GM19025 (cell line): Measurements from ENCODE around the gene CIAO3.
"Not testable (repeated sequence)": the region's sequence is repeated elsewhere in the genome, so short reads cannot be mapped to it uniquely, and the experiment has no call there.

Experiments used
- ATAC-seq: cut with Tn5 transposase; IDR thresholded peaks from one replicate; pipeline ENCODE4 v1.9.1; 2021; ENCODE audit warnings: mild to moderate bottlenecking, low read depth, moderate library complexity; ENCODE audit not compliant: unreplicated experiment

CIAO3 gene

DNA sequence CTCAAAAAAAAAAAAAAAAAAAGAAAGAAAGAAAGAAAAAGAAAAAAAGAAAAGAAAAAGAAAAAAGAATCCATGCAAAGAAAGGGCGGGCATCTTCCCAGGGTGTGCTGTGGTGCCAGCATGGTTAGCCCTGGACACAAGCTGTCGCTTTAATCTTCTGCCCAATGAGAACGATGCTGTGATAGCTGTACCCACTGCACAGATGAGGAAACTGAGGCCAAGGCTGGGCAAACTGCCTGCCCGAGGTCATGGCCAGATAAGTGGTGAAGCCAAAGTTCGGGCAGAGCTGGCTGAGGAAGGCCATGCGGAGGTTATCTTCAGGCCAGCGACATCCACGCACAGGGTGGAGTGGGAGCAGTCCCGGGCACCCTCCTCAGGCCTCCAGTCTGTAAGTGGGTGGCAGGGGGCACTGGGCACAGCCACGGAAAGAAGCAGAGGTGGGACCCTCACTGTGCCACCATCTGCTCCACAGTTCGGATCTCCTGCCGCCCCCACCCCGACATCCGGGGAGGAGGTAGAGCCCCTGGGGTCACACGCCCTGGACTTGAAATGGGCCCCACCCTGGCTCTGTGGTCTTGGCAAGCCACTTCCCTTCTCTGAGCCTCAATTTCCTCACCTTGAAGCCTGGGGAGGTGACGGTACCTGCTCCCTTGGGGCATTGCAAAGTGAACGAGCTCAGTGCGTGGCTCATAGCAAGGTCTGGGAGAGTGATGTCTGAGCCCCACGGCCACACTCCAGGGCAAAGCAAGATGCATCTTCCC, 41.7 kb downstream of the CIAO3 start:
- no peak for ATAC-seq

DNA sequence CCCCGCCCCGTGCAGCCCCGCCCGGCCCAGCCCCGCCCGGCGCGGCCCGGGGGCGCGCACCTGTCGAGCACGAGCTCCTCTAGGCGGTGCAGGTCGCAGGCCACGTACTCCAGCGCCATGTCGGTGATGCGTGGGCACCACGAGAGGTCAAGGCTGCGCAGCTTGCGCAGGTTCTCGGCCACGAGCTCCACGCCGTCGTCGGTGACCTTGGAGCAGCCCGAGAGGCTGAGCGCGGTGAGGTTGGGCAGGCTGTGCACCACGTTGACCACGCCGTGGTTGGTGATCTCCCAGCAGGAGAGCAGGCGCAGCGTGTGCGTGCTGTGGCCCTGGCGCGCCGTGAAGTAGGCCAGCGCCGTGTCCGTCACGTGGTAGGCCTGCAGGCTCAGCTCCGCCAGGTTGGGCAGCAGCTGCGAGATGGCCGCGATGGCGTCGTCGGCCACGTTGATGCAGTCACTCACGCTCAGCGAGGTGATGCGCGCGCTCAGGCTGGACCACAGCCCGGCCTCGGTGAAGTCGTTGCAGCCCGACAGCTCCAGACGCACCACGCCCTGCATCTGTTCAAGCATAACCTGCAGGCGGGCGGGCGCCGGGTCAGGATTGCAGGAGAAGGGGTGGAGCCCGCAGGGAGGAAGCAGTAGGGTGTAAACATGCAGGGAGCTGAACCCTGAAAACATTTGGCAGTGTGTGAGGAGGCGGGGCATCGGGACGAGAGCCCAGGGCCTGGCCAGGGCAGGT, 45.3 kb downstream of the CIAO3 start:
- ATAC-seq = no peak

DNA sequence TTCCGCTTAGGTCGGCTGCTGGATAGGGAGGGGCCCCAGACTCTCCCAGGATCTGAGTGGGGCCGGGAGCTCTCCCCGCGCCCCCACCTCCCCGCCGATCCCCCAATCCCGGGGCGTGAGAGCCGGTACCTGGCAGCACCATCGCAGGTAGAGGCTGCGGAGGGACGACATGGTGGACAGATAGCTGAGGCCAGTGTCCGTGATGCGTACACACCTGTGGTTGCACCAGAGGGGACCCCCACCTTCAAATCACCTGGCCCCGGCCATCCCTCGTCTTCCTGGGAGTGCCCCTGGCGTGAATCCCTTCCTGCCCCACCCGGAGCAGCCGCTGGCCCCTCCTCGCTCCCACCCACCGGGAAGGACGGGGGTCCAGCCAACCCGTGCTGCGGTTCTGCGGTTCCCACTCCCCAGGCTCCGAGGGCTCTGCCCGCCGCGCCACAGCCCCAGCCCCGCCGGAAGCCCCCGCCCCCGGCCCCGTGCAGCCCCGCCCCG, 45.9 kb downstream of the CIAO3 start:
- no peak for ATAC-seq

DNA sequence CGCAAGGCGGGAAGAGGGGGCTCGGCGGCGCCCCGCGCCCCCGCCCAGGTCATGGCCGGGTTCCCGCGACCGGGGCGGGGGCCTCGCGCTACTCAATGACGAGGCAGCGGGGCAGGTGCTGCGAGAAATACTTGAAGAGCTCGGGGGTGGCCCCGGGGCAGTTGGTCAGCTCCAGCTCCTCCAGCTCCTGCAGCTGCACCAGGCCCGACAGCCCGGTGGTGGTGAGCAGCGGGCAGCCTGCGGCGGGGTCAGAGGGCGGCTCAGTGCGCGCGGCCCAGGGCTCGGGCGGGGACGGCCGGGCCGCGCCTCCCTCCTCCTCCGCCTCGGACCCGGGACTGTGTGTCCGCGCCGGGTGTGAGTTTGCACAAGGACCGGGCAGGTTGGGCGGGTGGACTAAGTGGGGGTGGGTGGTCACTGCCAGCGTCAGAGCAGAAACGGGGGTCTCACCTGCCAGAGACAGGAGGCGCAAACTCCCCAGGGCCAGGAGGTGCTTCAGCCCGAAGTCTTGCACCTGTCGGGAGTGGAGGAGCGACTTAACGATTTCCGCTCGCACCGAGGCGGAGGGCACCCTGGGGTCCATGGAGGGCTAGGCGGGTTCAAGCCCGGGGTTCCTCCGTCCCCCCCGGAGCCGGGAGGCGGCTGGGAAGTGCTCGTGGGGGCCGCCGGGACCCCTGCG, 46.5 kb downstream of the CIAO3 start:
- no peak for ATAC-seq

GRCh38 chr16:693766-694165, 47.0 kb downstream of the CIAO3 start:
- no peak for ATAC-seq

DNA sequence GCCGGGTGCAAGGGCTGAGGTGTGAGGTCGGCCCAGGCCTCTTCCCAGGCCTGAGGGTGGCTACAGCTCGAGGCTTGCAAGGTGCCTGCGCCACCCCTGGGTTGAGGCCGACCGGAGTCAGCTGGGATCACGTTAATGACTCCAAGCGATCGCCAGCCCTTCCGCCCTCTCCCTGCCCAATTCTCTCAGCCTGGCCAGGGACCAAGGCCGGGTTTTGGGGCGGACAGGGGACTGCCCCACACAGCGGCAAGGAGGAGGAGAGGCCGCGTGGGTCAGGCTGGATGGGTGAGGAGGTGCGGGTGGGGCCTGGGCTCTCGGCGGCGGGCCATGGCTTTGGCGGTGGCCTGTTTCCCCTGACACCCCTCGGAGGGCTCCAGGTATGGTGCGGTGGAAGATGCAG, 47.4 kb downstream of the CIAO3 start:
- ATAC-seq = no peak

DNA sequence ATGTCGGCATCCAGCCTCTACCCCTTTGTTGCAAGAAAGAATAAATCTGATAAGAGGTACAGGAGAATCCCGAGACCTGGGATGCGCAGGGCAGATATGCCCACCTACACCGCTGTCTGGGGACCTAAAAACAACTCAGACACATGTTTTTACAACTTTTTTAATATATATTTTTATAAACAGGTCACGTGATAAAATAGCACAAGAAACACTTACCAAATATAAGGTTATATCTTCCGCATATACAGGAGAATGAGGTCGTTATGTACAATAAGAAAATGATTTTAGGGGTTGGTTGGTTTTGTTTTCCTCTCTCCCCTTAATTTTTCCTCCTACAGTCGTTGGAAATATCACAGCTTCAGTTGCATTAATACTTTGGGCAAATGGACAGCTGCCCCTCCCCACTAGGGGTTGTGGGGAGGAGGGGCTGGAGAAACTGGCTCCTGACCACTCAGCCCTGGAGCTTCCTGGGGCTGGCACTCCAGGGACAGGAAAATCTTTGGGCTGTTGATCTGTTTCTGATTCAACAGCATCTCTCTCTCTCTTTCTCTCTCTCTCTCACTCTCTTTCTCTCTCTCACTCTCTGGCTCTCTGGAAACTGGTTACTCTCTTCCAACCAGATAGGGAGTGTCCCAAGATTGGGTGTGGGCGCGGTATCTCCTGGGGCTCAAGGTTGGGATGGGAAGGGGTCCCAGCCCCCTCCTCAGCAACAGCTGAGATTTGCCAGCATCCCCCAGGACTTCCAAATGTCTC, 48.3 kb downstream of the CIAO3 start:
- ATAC-seq = no peak

- not testable (repeated sequence) for ATAC-seq
Measured at GRCh38 chr16:691242-691641, 49.6 kb downstream of the CIAO3 start.

- ATAC-seq = no peak
Measured at GRCh38 chr16:689175-689897, 51.5 kb downstream of the CIAO3 start.

DNA sequence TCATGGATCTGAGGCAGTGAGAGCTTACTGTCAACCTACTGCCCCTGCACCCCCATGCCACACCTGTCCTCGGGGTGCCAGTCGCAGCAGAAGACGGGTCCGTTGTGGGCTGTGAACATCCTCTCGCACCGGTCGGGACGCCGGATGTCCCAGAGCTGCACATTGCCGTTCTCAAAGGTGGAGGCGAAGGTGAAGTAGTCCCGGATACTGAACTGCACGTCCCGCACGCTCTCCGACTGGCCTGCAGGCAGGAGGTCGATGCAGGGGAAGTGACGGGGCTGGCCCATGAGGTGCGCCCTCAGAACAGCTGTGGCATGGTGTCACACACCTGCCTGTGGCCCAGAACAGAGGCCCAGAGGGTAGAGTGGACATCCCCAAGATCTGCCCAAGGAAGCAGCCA, 53.3 kb downstream of the CIAO3 start:
- no peak for ATAC-seq

GRCh38 chr16:686459-687260, 54.1 kb downstream of the CIAO3 start:
- no peak for ATAC-seq

DNA sequence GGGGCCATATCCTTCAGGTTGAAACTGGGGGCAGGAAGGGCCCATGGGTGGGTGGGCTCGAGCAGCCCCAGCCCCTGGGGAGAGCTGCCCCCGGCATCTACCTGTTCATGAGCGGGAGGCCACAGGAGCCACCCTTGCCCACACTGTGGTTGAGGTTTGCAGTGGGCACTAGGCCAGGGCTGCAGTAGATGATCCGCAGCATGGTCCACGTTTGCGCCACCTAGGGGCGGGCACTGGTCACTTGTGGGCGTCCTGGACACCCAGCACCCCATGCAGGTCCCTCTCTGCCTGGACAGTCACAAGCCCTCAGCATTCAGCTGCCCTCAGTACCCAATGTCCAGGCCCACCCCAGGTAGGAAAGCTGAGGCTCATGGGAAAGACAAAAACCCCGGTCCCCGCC, 54.8 kb downstream of the CIAO3 start:
- no peak for ATAC-seq

- ATAC-seq = no peak
Measured at GRCh38 chr16:684961-685696, 55.7 kb downstream of the CIAO3 start.

GRCh38 chr16:684071-684794, 56.6 kb downstream of the CIAO3 start, which contains the start of gene JMJD8:
Gene JMJD8 (minus strand): TSS chr16:684334. CDS start chr16:684319, 15 bp downstream.
- ATAC-seq = peak; percentile 70

DNA sequence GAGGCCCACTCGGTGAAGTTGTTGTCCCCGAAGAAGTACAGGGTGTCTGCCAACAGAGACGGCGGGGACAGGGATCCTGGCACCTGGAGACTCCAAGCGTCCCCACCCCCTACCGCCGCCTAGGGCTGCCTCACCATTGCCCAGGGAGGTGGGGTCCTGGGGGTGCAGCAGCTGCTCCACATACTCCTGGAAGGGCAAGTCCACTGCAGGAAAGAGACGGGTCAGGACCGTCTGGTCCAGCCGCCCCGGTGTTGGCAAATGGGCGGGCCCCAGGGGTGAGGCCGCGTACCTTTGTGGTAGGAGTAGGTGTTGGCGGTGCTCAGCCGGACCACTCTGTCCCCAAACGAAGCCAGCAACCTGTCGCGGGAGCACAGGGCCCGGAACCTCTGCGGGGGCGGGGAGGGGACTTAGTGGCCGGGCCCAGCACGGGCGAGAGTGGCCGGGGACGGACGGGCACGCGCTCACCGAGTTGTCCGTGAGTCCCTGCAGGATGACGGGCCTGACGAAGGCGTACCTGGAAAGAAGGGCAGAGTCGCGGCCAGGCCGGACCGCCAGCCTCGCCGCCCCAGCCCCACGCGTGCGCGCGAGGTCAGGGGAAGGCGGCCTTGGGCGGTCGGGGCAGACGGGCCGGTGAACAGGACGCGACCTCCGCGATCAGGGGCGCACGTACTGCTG, 57.3 kb downstream of the CIAO3 start:
- no peak for ATAC-seq

- ATAC-seq = no peak
Measured at GRCh38 chr16:682493-683395, 58.1 kb downstream of the CIAO3 start.
